Right atrium auricular region (tissue), 2 donors: Measurements from ENCODE around the gene MLLT3. TPM values are rescaled to one million over a fixed set of nuclear protein-coding genes. Genes with fewer than 3 reads are reported as not detected.

Experiments
- DNase-seq: peaks from one replicate; pipeline ENCODE4 v3.0.0-alpha.2; 2019; ENCODE audit warnings: low spot score
- H3K27ac ChIP-seq, 2 donors: fragments of 200-600 bp; sonication (generic); 1 replicate in 1 of 2; 2 replicates in 1 of 2; pipeline ENCODE4 v1.5.1; 2016 to 2019
- H3K27me3 ChIP-seq, 2 donors: fragments of 200-600 bp; sonication (generic); one replicate each; pipeline versions ENCODE4 v1.5.1 to v1.6.0; 2017 to 2019
- H3K36me3 ChIP-seq: fragments of 200-600 bp; sonication (generic); one replicate; pipeline ENCODE4 v1.5.1; 2016
- H3K4me1 ChIP-seq, 2 donors: fragments of 200-600 bp; sonication (generic); one replicate each; pipeline versions ENCODE4 v1.5.1 to v1.6.0; 2017 to 2019
- H3K4me3 ChIP-seq, 2 donors: fragments of 200-600 bp; sonication (generic); 1 replicate in 1 of 2; 2 replicates in 1 of 2; pipeline ENCODE4 v1.5.1; 2017 to 2019; ENCODE audit warnings: mild to moderate bottlenecking in 1 of 2, moderate library complexity in 1 of 2
- H3K9me3 ChIP-seq, 2 donors: fragments of 200-600 bp; sonication (generic); one replicate each; pipeline ENCODE4 v1.5.1; 2019
- total RNA-seq, 2 donors: library from RNA; depleted of rRNA; stranded (reverse); fragments of >200 nt; gene quantifications; one replicate each; pipeline ENCODE4 v1.1.0, GENCODE V29; 2016
- TF ChIP-seq, protein P1 (sequence below), 2 donors: fragments of 200-600 bp; sonication (generic); IDR thresholded peaks; one replicate each; pipeline ENCODE4 v1.5.1; 2019; ENCODE audit warnings: antibody characterized with exemption in 2 of 2

Gene MLLT3
- total RNA-seq, 2 donors from 2014 or later = 5.3 to 7.6 TPM

DNA sequence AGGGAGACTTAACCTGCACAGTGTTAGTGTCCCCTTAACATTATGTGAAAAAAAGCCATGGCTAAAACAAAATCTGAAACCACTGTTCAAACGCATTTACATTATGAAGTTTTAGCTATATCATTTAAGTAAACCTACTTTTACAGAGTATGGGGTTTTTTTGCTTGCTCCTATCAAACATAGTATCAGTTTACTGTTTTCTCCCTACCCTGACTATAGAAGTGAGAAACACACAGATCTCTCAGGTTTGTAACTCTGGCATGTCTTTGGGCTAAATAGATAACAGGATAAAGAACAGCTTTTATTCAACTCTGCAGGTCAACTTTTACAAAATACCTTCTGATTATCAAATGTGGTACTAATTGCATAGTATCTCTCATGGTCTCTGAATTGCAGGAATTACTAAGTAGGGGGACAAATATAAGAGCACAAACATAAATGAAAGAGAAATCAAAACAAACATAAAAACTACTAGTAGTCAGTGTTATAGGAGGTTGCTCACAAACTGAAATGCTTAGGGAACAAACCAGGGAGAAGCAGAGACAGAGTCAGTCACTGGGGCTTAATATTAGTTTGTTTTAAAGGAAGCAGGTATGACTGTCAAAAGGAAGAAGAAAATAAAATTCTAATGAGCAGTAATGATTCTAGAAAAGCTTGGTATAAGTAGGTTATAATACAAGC is 155.8 kb downstream of the MLLT3 start:
- Histone ChIP-seq H3K27me3 (no peaks in the 10 kb centered on the region), H3K36me3 (no peaks in the 10 kb centered on the region), H3K4me3 (no peak overlapping the region), H3K9me3 (no peaks in the 10 kb centered on the region), H3K4me1 (no peaks in the 10 kb centered on the region), H3K27ac (no peak overlapping the region)
- TF ChIP-seq, protein P1, sequence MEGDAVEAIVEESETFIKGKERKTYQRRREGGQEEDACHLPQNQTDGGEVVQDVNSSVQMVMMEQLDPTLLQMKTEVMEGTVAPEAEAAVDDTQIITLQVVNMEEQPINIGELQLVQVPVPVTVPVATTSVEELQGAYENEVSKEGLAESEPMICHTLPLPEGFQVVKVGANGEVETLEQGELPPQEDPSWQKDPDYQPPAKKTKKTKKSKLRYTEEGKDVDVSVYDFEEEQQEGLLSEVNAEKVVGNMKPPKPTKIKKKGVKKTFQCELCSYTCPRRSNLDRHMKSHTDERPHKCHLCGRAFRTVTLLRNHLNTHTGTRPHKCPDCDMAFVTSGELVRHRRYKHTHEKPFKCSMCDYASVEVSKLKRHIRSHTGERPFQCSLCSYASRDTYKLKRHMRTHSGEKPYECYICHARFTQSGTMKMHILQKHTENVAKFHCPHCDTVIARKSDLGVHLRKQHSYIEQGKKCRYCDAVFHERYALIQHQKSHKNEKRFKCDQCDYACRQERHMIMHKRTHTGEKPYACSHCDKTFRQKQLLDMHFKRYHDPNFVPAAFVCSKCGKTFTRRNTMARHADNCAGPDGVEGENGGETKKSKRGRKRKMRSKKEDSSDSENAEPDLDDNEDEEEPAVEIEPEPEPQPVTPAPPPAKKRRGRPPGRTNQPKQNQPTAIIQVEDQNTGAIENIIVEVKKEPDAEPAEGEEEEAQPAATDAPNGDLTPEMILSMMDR (IDR thresholded peaks at IDR 0.05) = no peak
- DNase-seq = no peak

DNA sequence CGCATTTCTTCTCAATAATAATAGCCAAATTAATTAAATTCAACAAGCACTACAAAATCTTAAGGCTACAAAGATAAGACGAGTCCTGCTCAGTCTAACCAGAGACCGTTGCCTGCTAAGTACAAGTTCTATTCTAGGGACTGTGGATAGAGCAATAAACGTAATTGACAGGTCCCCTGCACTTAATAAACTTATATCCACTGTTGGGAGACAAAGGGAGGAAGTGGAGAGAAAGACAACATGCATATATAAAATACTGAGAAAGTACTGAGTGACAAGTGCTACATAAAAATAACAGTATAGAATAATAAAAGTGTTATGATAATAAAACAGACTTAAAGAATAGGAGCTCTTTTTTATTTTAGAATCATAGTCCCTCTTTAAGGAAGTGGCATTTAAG is 158.1 kb downstream of the MLLT3 start:
- no peak overlapping the region for H3K27ac ChIP-seq
- no peaks in the 10 kb centered on the region for H3K36me3 ChIP-seq
- H3K27me3 ChIP-seq = no peaks in the 10 kb centered on the region
- TF ChIP-seq, protein P1 (IDR thresholded peaks at IDR 0.05) = no peak
- DNase-seq = no peak
- no peak overlapping the region for H3K4me3 ChIP-seq
- no peaks in the 10 kb centered on the region for H3K9me3 ChIP-seq
- H3K4me1 ChIP-seq = no peaks in the 10 kb centered on the region

DNA sequence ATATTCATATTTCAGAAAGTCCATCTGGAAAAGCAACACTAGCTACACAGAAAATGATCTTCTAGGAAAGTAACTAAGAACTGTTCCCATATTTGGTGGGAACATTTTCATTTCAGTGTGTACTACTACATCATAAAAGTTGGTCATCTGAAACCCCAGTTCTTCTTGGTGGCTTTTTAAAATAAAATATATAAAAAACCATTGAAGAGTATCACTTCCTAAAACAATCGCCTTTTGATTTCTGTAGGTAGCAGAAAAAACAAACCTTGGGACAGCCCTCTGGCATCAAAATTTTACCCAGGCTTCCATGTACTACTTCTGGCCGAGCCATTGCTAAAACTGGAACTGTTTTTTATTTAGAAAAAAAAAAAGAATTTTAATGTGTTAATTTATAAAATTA is 158.5 kb downstream of the MLLT3 start:
- H3K36me3 ChIP-seq = no peaks in the 10 kb centered on the region
- H3K27me3 ChIP-seq = no peaks in the 10 kb centered on the region
- H3K4me3 ChIP-seq = no peak overlapping the region
- DNase-seq = no peak
- H3K9me3 ChIP-seq = no peaks in the 10 kb centered on the region
- no peak overlapping the region for H3K27ac ChIP-seq
- TF ChIP-seq, protein P1 (IDR thresholded peaks at IDR 0.05) = no peak
- H3K4me1 ChIP-seq = no peaks in the 10 kb centered on the region

DNA sequence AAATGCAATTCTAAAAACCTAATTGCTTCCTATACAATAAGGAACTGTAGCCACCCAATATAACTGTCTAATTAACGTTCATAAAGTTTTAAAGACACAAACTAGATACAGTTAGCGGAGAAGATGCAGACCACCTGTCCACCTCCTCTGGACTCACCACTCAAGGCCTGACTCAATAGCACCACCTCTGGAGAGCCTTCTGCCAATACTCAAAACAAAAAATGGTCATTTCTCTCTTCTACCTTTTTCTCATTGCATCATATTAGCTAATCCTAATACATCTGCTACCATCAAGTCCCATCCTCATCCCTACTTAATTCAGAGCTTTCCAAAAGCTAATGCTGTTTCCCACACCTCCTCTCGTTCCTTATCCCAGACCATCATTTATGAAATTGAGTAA is 159.9 kb downstream of the MLLT3 start:
- TF ChIP-seq, protein P1 (IDR thresholded peaks at IDR 0.05) = no peak
- Histone ChIP-seq H3K4me3 (no peak overlapping the region), H3K27ac (no peak overlapping the region), H3K4me1 (no peaks in the 10 kb centered on the region), H3K27me3 (no peaks in the 10 kb centered on the region), H3K36me3 (no peaks in the 10 kb centered on the region), H3K9me3 (no peaks in the 10 kb centered on the region)
- DNase-seq = no peak

DNA sequence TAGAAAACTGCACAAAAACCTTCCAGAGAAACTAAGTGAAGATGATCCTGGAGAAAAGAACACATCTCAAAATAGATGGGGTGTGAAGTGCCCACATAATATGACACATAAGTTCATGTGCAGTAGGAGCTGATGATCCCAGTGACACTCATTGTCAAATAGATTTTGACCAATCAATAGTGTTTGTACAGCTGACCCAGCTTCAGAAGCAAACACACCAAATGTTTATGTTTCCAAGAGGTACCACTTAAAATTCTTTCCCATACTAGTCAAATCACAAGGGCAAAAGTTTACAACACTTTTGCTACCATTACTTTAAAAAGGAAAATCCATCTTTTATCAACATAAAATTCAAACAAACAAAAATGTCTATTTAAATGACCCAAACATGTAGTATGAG is 175.0 kb downstream of the MLLT3 start:
- Histone ChIP-seq H3K27me3 (no peaks in the 10 kb centered on the region), H3K4me1 (peaks cover 0 to 8% of the 10 kb centered on the region in 2 donors), H3K9me3 (no peaks in the 10 kb centered on the region), H3K27ac (no peak overlapping the region), H3K36me3 (no peaks in the 10 kb centered on the region), H3K4me3 (no peak overlapping the region)
- no peak for DNase-seq
- TF ChIP-seq, protein P1 (IDR thresholded peaks at IDR 0.05) = no peak

DNA sequence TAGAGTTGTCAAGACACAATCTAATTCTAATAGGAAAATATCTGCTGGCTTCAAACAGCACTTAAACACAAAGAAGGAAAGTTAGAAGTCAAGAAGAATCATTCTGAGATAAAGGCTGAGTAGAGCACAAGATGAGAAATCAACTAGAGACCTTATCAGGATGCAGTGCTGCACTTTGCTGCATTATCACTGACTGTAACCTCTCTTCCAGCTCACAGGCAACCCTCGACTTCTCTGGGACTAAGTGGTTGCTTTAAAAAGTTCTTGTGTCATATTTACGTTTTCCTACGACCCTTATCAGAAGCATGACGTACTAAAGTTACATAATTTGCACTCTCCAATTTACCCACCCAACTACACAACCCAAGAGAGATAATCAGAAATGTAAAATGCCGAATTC is 176.1 kb downstream of the MLLT3 start:
- H3K9me3 ChIP-seq = no peaks in the 10 kb centered on the region
- no peaks in the 10 kb centered on the region for H3K36me3 ChIP-seq
- DNase-seq = no peak
- H3K27me3 ChIP-seq = no peaks in the 10 kb centered on the region
- H3K4me1 ChIP-seq = peaks cover 0 to 8% of the 10 kb centered on the region in 2 donors
- no peak overlapping the region for H3K4me3 ChIP-seq
- TF ChIP-seq, protein P1 (IDR thresholded peaks at IDR 0.05) = no peak
- no peak overlapping the region for H3K27ac ChIP-seq
